ENCODE results near the gene CNTNAP1. TPM values are rescaled to one million over a fixed set of nuclear protein-coding genes. Genes with fewer than 3 reads are reported as not detected.

The CNTNAP1 gene
- total and polyA plus RNA-seq, 10 of the 15 experiments (the other 5 are each of a cell fraction or from before 2014, with no cell fraction given), result 0.95 to 29.9 (median 10.4) TPM

GRCh38 chr17:42672038-42672437 is 10.3 kb upstream of the CNTNAP1 start:
- intact Hi-C loops (cut with micrococcal nuclease; ENCODE audit: unreplicated experiment) (no loop called here), in situ Hi-C loops (cut with MboI) (no loop called here)
- FAIRE-seq, result no peak
- 88% methylated on average over 28 of the region's 28 CpGs for WGBS (ENCODE audit: insufficient coverage, insufficient replicate concordance, low lambda C conversion rate, missing lambda C conversion rate)
- no peak for TF ChIP-seq WRNIP1 (IDR thresholded peaks at IDR 0.05; ENCODE audit: borderline replicate concordance, low read depth, low read length)
- no peak for TF ChIP-seq POLR2AphosphoS5 (IDR thresholded peaks at IDR 0.05; ENCODE audit: low read length)
- no peak for TF ChIP-seq HDGF (IDR thresholded peaks at IDR 0.05)
- TF ChIP-seq REST (IDR thresholded peaks at IDR 0.05; ENCODE audit: low read depth, low read length), result no peak
- TF ChIP-seq PAX8 (IDR thresholded peaks at IDR 0.05), result no peak
- TF ChIP-seq HDAC2 (IDR thresholded peaks at IDR 0.05), result no peak
- TF ChIP-seq IKZF1 (conservative IDR thresholded peaks at IDR 0.05), result no peak
- no peak for TF ChIP-seq TARDBP (IDR thresholded peaks at IDR 0.05; ENCODE audit: borderline replicate concordance)
- no peak for TF ChIP-seq BMI1 (IDR thresholded peaks at IDR 0.05; ENCODE audit: borderline replicate concordance)
- no peak for TF ChIP-seq STAT3 (IDR thresholded peaks at IDR 0.05; ENCODE audit: low read depth, low read length)
- no peak for TF ChIP-seq ETV6 (conservative IDR thresholded peaks at IDR 0.05 in 1 of 2, IDR thresholded peaks at IDR 0.05 in 1 of 2; ENCODE audit: borderline replicate concordance in 1 of 2, low read depth in 1 of 2)
- Histone ChIP-seq H3K36me3 (ENCODE audit: control insufficient read depth in 2 of 2, insufficient read depth in 2 of 2, low read length in 1 of 2) (peaks cover 20 to 32% of the 10 kb centered on the region in 2 experiments; a peak in 3 of 4 replicates), H4K20me1 (ENCODE audit: control insufficient read depth, insufficient read depth) (no peaks in the 10 kb centered on the region), H3K79me2 (ENCODE audit: control insufficient read depth, insufficient read depth, low read length) (peaks cover 29% of the 10 kb centered on the region), H2AFZ (ENCODE audit: control insufficient read depth, low read depth, low read length) (no peak overlapping the region), H3K4me3 (no peak overlapping the region), H3K4me2 (ENCODE audit: control insufficient read depth, insufficient read depth) (0 out of 2 replicates have a peak overlapping the region, but pooled peaks have one; percentile 27), H3K4me1 (ENCODE audit: control insufficient read depth, insufficient read depth, low read length) (peaks cover 3% of the 10 kb centered on the region; the same call in 1 of the 2 replicates), H3K27ac (ENCODE audit: control insufficient read depth, insufficient read depth) (no peak overlapping the region), H3K9me3 (replicated peaks; ENCODE audit: control insufficient read depth, insufficient read depth, low read length) (no peaks in the 10 kb centered on the region), H3K9ac (ENCODE audit: control insufficient read depth, insufficient read depth, low read length) (no peak overlapping the region), H3K27me3 (replicated peaks in 1 of 2; ENCODE audit: control insufficient read depth in 2 of 2, insufficient read depth in 2 of 2, low read length in 1 of 2) (no peaks in the 10 kb centered on the region)
- ChIA-PET RAD21 (ENCODE audit: unreplicated experiment) (interaction anchor here (1.5 kb wide), 1 partner anchor 53 kb away, joined by 3 read pairs; no protein-coding TSS in a partner anchor), CTCF (interaction anchor here (0.8 to 10.1 kb wide), 7 partner anchors 9 to 94 kb away, joined by 3 to 134 read pairs (median 5); no protein-coding TSS in a partner anchor), POLR2A (interaction anchor here (0.5 to 0.9 kb wide), 4 partner anchors 9 to 1675 kb away, joined by 3 to 4 read pairs (median 4); no protein-coding TSS in a partner anchor), SMC1A (ENCODE audit: uncharacterized antibody, unreplicated experiment) (interaction anchor here (1.2 kb wide), 1 partner anchor 64 kb away, joined by 4 read pairs; no protein-coding TSS in a partner anchor)
- ATAC-seq, result no peak
- no peak for DNase-seq (ENCODE audit: low read depth, low spot score)
- no TSS peak for BruUV-seq (replicated peaks)

Data from GM12878 (cell line).